Hippocampal formation (tissue), 2 donors: ENCODE data around the gene NRIP1.

Experiments
- DNase-seq, 2 donors: peaks; one replicate each; lab custom pipeline; 2025; lab: John Stamatoyannopoulos, UW

Gene NRIP1

GRCh38 chr21:14917762-14918161 is 147.0 kb downstream of the NRIP1 start:
- DNase-seq, result no peak

GRCh38 chr21:14916676-14917141 is 148.1 kb downstream of the NRIP1 start:
- DNase-seq, result no peak

- DNase-seq, result no peak
Measured at GRCh38 chr21:14913638-14914037, 151.2 kb downstream of the NRIP1 start.

GRCh38 chr21:14911351-14911750 is 153.4 kb downstream of the NRIP1 start:
- no peak for DNase-seq
